Activated T-helper 1 cell treated with anti-CD3 and anti-CD28 coated beads, Interleukin-2, amount 50 U/mL, for 16 hours (primary cell): Measurements from ENCODE around the gene TEX9.
"Not testable (repeated sequence)": the region's sequence is repeated elsewhere in the genome, so short reads cannot be mapped to it uniquely, and the experiment has no call there.

Source experiments
- DNase-seq, 2 donors: peaks; one replicate each; pipeline ENCODE4 v3.0.0-alpha.2; 2020; ENCODE audit warnings: low read depth in 1 of 2, low spot score in 1 of 2

TEX9 gene

DNA sequence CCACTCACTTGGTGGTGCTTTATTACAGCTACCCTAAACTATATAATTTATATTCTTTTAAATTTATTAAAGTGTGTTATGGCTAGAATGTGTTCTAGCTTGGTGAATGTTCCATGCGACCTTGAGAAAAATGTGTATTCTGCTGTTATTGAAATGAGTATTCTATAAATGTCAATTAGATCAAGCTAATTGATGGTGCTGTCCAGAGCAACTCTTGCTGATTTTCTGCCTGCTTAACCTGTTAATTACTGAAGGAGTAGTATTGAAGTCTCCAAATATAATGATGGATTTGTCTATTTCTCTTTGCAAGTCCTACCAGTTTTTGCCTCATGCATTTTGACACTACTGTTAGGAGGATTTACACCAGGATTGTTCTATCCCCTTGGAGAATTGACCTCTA is 3.2 kb upstream of the TEX9 start:
- no peak for DNase-seq

DNA sequence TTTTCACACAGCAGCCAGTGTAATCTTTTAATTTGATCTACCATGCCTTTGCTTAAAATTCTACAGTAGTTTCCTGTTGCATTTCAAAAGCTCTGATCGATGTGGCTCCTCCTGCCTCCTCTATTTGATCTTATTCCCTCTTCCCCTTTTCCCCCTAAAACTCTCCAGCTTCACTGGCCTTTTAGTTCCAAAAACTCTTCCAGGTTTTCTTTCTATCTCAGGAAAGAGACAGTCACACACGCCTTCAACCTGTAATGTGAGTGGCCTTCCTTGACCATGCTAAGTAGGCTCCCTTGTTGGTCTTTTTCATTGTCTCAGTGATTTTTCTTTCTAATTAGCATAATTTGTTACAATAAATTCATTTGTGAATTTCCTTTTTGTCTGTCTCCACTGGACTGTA is 985 bp downstream of the TEX9 start:
- no peak for DNase-seq

DNA sequence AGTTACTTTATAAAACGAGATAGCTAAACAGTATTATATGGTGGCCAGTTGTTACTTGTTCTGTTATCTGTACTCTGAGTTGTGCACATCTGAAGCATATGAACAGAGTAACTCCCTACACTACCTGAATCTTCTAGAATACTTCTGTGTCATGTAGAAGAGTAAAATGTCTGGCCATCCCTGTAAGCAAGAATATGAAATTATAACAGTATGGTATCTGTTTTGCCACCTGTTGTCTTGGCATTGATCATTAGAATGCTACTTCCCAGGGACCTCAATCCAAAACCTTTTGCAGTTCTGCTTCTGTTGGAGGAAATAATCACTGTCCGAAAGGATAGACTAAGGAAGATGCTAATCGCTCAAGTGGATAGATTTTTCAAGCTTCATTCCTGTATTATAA is 1.9 kb downstream of the TEX9 start:
- DNase-seq: no peak

DNA sequence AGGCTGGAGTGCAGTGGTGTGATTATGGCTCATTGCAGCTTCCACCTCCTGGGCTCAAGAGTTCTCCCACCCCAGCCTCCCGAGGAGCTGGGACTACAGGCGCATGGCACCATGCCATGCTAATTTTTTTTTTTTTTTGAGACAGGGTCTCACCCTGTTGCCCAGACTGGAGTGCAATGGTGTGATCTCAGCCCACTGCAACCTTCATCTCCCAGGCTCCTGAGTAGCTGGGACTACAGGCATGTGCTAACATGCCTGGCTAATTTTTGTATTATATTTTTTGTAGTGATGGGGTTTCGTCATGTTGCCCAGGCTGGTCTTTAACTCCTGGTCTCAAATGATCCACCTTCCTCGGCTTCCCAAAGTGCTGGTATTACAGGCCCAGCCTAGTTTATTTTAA is 4.0 kb downstream of the TEX9 start:
- DNase-seq: no peak

- no peak for DNase-seq
These were observed 6.4 kb downstream of the TEX9 start for GRCh38 chr15:56371495-56372147.

DNA sequence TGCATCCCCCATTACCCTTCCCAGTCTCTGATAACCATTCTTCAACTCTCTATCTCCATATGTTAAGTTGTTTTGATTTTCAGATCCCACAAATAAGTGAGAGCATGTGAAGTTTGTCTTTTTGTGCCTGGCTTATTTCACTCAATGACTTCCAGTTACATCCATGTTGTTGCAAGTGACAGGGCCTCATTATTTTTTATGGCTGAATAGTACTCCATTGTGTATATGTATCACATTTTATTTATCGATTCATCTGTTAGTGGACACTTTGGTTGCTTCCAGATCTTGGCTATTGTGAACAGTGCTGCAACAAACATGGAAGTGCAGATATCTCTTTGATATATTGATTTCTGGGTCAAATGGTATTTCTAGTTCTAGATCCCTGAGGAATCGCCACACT is 9.5 kb downstream of the TEX9 start:
- DNase-seq: not testable (repeated sequence)

DNA sequence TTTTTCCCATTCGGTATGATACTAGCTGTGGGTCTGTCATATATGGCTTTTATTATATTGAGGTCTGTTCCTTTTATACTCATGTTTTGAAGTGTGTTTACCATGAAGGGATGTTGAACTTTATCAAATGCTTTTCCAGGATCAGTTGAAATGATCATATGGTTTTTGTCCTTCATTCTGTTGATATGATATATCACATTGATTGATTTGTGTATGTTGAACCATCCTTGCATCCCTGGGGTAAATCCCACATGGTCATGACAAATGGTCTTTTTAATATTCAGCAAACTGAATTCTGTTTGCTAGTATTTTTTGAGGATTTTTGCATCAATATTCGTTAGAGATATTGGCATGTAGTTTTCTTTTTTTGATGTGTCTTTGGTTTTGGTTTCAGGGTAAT is 12.6 kb downstream of the TEX9 start:
- DNase-seq: not testable (repeated sequence)

DNA sequence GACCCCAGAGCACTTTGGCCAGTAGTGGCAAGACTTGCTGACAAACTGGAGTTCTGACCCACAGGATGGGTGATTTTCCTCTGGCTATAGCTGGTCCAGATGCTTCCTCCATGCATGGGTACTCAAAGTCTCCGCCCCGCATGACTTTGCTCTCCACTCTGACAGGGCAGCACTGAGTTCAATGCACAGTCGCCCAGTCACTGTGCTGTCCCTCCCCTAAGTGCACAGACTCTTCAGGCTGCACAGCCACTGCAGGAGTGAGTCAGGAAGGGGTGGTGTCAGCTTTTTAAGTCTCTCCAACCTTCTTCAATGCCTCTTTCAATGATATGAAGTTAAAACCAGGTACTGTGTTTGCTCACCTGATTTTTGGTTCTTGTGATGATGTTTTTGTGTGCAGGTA is 17.8 kb downstream of the TEX9 start:
- DNase-seq: no peak

- DNase-seq: no peak
These were observed 20.7 kb downstream of the TEX9 start for GRCh38 chr15:56385908-56386307.

GRCh38 chr15:56390739-56391267 is 25.6 kb downstream of the TEX9 start:
- no peak for DNase-seq

DNA sequence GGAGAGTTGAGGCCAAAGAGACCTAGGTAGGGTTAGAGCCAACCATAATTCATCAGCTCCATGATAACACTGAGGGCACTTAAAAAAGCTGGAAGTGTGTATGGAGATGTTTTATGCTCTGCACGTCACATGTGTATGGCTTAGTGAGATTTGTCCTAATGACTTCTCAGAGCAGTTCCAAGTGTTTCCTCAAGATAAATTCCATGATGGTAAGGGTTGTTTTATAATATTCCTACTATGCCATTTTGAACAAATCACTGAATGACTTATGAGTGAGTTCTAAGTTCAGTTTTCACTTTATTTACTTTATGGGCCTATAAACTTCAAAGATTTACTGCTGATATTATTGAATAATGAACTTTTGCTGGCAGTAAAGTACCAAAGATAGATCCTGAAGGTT is 28.1 kb downstream of the TEX9 start:
- DNase-seq: no peak

GRCh38 chr15:56394909-56395308 is 29.7 kb downstream of the TEX9 start:
- DNase-seq: no peak

DNA sequence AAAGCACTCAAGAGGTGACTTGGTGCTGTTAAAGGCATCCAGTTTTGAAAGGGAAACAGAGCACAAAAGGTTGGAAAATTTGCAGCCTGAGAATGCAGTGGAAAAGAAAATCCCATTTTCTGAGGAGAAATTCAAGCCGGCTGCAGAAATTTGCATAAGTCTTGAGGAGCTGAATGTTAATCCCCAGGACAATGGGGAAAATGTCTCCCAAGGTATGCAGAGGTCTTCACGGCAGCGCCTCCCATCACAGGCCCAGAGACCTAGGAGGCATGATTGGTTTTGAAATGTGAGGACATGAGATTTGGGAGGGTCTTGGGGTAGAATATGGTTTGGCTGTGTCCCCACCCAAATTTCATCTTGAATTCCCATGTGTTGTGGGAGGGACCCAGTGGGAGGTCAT is 32.1 kb downstream of the TEX9 start:
- DNase-seq: not testable (repeated sequence)

- DNase-seq: not testable (repeated sequence)
These were observed 34.0 kb downstream of the TEX9 start for GRCh38 chr15:56399209-56399608.

GRCh38 chr15:56410721-56411120 is 45.5 kb downstream of the TEX9 start:
- no peak for DNase-seq

- DNase-seq: no peak
These were observed 46.0 kb downstream of the TEX9 start for GRCh38 chr15:56411122-56411749.

- not testable (repeated sequence) for DNase-seq
These were observed 48.0 kb downstream of the TEX9 start for GRCh38 chr15:56413114-56413733.

DNA sequence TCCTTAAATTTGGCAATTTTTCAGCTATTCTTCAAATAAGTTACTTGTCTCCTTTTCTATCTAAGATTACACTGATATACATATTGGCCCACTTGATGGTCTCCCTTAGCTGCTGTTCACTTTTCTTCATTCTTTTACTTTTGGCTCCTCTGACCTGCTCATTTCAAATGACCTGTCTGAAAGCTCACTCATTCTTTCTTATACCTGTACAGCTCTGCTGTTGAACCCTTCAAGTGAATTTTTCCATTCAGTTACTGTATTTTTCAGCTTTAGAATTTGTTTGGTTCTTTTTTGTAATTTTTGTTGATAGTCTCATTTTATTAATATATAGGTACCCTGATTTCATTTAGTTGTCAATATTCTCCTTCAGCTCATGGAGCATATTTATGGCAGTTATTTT is 60.0 kb downstream of the TEX9 start:
- DNase-seq: no peak

DNA sequence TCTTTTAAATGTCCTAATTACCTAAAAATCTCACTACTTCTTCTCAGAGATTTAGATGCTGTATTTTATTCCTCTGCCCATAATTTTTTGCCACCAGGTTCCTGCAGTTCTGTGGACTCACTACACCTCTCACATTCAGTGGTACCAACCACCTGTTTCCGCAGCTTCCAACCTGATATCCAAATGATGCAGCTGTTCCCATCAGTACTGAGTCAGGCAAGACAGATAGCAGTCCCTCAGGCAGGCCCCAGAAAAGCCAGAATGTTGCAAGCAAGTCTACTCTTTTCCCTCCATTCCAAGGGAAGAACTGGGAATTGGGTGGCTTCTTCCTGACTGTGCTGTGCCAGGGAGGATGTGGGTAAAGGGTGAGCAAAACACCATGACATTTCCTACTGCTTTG is 60.8 kb downstream of the TEX9 start:
- no peak for DNase-seq

DNA sequence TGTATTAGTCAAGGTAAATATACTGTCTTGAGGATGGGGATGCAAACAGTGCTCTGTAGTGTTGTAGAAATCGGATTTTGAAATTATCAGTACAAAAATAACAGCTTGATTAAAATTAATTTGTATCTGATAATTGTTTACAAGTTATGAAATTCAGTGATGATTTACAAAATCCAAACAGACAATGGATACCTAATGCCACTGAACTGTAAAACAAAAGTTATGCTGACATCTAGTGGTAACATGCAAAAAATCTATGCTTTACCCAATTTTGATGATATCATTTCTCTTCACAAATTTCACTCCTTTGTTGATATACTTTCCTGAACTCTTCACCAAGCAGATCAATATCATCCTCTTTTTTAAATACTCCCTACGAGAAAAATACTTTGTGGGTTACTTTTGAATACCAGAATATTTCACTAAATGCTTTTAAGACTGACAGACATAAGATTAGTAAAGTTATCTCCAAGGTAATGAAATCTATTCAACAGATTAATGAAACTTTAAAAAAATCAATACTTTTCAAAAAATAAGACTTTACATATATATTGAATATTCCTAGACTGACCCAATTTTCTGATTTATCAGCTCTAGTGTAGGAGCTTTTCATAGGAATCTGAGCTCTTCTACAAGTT is 63.7 kb downstream of the TEX9 start:
- DNase-seq: no peak

- DNase-seq: no peak
These were observed 67.1 kb downstream of the TEX9 start for GRCh38 chr15:56432304-56432703.

DNA sequence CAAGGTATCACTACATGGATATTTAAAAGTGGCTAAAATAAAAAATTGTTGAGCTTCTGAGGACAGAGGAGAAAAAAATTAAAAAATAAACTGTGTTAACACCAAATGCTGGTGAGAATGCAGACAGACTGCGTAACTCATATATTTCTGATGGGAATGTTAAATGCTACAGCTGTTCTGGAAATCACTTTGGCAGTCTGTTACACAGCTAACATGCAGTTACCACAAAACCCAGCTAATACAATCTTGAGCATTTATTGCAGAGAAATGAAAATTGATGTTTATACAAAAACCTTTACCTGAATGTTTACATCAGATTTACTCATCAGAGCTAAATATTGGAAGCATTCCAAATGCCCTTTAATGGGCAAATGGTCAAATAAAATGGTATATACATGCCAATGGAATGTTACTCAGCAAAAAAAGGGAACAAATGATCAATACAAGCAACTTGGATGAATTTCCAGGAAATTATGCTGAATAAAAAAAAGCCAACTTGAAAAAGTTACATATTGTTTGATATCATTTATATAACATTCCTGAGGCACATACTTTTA is 75.1 kb downstream of the TEX9 start:
- no peak for DNase-seq
